Fibroblast of lung (primary cell): ENCODE measurements around the gene UROC1.

ENCODE experiments used
- EZH2 ChIP-seq: IDR thresholded peaks from 2 replicates; pipeline ENCODE4 v1.5.1; 2012; ENCODE audit warnings: low read length, control low read depth, mild to moderate bottlenecking; ENCODE audit errors: missing control alignments
- TF ChIP-seq, protein P1 (sequence below), 2 donors: IDR thresholded peaks in 1 of 2; conservative IDR thresholded peaks in 1 of 2; 1 replicate in 1 of 2; 2 replicates in 1 of 2; pipeline ENCODE4 v1.5.1; 2011 to 2012; ENCODE audit warnings: low read length in 2 of 2, control low read depth in 1 of 2, inconsistent platforms in 1 of 2, low read depth in 1 of 2, mild to moderate bottlenecking in 1 of 2

DNA sequence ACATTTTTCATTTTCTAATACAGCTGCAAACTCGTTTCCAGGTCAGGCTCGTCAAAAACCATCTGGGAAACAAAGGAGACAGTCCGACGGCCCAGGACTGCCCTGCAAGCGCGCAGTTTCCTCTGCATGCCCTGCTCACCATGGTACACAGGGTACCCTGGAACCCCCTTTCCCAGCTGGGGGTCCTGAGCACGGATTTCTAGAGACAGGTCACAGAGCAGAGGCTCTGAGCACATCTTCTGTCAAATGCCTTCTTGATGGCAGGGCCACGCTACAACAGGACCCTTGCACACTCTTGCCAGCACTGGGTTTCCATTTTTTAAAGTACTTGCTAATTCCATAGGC lies 50.0 kb downstream of the UROC1 start:
- TF ChIP-seq, protein P1, sequence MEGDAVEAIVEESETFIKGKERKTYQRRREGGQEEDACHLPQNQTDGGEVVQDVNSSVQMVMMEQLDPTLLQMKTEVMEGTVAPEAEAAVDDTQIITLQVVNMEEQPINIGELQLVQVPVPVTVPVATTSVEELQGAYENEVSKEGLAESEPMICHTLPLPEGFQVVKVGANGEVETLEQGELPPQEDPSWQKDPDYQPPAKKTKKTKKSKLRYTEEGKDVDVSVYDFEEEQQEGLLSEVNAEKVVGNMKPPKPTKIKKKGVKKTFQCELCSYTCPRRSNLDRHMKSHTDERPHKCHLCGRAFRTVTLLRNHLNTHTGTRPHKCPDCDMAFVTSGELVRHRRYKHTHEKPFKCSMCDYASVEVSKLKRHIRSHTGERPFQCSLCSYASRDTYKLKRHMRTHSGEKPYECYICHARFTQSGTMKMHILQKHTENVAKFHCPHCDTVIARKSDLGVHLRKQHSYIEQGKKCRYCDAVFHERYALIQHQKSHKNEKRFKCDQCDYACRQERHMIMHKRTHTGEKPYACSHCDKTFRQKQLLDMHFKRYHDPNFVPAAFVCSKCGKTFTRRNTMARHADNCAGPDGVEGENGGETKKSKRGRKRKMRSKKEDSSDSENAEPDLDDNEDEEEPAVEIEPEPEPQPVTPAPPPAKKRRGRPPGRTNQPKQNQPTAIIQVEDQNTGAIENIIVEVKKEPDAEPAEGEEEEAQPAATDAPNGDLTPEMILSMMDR (conservative IDR thresholded peaks at IDR 0.05 in 1 of 2, IDR thresholded peaks at IDR 0.05 in 1 of 2; ENCODE audit: low read depth in 1 of 2, low read length in 2 of 2): no peak
- TF ChIP-seq EZH2: no peak
